GM21381 (cell line): ENCODE measurements around the gene TSPAN18.
A peak's percentile ranks its signal among the peaks of the same experiment; 100 is the strongest.

ENCODE experiments used
- ATAC-seq: cut with Tn5 transposase; IDR thresholded peaks from one replicate; pipeline ENCODE4 v1.9.1; 2021; ENCODE audit warnings: mild to moderate bottlenecking, moderate library complexity; ENCODE audit not compliant: unreplicated experiment

The TSPAN18 gene

GRCh38 chr11:44863231-44863630 is 136.5 kb downstream of the TSPAN18 start:
- no peak for ATAC-seq

- ATAC-seq, result no peak
Observed at GRCh38 chr11:44865866-44866272, 139.1 kb downstream of the TSPAN18 start.

DNA sequence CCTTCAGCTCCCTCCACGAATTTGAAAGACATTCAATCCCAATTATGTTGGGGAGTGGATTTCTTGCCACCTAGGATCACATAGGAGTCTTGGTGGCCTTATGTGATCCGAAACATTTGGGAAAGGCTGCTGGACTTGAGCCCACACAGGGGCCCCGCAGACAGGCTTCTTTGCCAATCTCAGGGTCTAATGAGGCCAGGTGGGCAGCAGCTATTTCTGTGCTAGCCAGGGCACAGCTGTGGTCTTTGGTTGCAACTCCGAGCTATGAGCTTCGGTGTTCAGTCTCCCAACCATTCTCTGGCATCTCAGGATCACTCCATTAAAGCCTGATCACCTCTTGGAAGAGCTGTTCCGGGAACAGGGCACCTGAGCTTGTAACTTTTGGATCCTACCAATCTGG is 139.5 kb downstream of the TSPAN18 start:
- ATAC-seq, result no peak

- no peak for ATAC-seq
Observed at GRCh38 chr11:44868021-44868420, 141.3 kb downstream of the TSPAN18 start.

- no peak for ATAC-seq
Observed at GRCh38 chr11:44868455-44869421, 142.0 kb downstream of the TSPAN18 start.

GRCh38 chr11:44870181-44870580 is 143.4 kb downstream of the TSPAN18 start:
- no peak for ATAC-seq

GRCh38 chr11:44870615-44871176 is 143.9 kb downstream of the TSPAN18 start:
- no peak for ATAC-seq

GRCh38 chr11:44871682-44872081 is 144.9 kb downstream of the TSPAN18 start:
- ATAC-seq, result peak; percentile 92

- ATAC-seq, result no peak
Observed at GRCh38 chr11:44872556-44872955, 145.8 kb downstream of the TSPAN18 start.

DNA sequence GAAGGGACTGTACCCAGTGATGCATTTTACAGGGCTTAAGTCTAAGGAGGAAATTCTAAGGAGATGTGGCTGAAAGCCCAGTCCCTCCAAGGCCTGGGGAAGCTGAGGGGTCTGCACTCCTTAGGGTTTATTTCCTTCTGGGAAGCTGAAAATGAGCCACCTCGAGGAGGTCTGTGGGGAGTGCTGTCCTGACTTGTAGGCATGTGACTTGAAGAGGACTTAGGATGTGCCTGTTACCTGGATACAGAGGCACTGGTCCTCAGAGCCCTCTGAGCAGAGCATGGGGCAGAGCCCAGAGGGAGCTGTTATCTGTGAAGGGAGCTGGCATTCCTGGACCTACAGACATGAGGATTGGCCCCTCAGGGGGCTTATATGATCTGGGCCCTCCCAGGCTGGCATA is 146.8 kb downstream of the TSPAN18 start:
- no peak for ATAC-seq

- ATAC-seq, result no peak
Observed at GRCh38 chr11:44874284-44874683, 147.5 kb downstream of the TSPAN18 start.

DNA sequence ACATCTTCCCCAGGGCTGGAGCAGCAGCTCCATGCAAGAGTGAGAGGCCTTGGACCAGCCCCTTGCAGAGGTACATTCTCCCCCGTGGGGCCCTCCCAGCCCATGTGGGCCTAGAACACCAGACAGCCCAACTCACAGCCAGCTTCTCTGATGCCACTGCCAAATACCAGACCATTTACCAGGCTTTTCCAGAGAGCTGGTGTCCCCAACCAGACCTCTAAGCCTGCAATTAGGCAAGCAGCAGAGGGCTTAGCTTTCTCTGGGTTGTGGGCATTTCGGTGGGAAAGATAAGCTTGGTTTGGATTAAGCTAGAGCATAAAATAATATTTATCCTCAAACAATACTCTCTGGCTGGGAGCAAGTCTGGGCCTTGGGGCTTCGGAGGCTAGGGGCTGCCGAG is 148.3 kb downstream of the TSPAN18 start:
- ATAC-seq, result no peak

- ATAC-seq, result no peak
Observed at GRCh38 chr11:44876194-44876723, 149.5 kb downstream of the TSPAN18 start.

DNA sequence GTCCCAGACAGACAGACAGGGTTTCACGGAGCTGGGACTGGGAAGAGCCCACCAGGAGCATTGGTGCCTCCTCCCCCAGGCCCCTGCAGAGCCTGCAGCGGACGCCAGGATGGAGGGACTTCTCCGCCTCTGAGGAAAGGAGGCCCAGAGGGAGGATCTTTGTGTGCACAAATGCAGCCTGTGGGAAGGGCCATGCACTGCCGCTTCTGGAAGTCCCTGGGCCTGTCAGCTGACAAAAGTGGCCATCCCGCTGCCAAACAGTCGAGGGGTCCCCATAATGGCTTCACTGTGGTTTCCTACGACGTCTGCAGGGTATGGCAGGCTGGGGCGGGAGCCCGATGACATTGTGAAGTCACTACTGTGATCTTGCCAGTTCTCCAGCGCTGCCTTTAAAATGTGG is 150.1 kb downstream of the TSPAN18 start:
- ATAC-seq, result no peak

DNA sequence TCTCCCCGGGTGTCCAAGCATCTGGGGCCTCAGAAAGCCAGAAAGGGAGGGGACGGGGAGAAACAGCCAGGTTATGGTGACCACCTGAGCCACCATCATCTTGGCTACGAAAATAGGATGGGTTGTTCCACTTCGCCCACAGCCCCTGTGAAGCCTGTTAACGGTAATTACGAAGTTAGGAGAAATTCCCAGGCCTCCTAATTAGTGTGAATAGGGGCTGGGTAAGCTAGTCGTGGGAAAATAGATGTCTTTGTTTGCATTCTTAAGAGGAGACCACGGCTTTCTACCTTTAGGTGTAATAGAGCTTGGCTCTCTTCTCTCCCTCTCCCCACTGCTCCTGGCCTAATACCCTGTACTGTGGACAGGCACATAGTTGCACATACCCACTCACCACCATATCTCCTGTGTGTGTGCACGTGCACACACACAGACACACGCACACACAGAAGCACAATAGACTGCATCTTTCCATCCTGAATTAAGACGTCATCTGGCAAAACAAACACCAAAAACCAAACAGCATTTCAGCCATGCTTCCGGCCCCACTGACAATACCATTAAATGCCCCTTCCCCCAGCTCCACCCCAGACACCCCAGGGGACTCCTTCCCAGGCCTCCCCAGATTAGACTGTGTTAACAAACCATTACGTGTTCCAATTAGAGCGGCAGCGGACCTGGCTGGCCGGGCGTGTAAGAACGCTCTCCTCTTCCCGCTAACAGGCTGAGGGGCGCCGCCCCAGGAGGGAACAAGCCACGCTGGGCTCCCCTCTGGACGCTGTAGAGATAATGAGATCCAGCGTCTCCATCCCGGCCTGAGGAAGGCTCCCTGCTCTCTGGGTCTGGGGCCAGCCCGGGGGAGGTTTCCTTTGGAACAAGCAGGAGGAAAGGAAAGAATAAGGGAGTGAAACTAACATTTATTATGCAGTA is 151.1 kb downstream of the TSPAN18 start:
- ATAC-seq, result no peak

DNA sequence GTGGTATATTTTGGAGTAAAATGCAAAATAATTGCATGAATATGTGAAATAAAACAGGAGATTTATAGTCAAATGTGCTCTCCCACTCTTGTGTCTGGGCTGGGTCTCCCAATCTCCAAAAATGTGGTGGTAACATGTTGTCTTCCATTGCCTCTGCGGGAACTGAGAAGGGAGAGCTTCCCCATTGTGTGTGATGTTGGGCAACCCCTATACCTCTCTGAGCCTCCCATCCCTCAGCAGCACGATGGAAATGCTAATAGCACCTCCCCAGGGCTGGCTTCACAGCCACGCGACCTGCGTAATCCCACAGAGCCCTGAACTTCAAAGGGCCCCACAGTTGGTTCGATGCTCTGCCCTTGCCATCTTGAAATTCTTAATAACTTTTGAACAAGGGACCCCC is 151.9 kb downstream of the TSPAN18 start:
- no peak for ATAC-seq

DNA sequence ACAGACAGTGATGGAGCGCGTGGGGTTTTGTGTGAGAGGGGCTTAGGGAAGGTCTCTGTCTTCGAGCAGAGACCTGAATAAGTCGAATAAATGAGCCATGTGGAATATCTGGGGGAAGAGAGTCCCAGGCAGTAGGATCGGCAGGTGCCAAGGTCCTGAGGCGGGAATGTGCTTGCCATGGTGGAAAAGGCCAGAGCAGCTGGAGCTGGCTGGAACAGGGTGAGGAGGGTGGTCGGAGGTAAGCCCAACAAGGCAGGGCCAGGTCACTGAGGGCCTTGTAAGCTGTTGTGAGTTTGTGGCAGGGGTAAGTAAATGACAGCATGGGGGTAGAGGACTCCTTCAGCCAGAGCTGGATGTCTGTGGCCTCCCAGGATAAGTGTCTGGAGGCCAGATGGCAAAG is 152.7 kb downstream of the TSPAN18 start:
- no peak for ATAC-seq

DNA sequence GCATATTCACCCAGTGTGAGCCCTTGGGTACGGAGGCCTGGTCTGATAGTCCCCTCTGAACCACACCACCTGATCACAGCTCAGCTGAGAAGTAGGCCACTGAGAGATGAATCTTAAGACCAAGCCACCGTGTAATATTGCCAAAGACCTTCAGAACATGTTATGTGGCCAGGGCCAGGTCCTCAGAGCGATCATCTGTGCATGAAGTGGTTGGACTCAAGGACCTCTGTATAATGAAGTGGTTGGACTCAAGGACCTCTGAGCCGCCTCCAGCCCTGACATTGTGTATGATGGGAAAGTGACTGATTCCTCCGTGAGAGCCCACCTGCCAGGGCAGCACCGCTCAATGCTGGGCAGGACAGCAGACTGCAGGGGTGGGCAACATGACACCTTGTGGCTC is 153.7 kb downstream of the TSPAN18 start:
- no peak for ATAC-seq

DNA sequence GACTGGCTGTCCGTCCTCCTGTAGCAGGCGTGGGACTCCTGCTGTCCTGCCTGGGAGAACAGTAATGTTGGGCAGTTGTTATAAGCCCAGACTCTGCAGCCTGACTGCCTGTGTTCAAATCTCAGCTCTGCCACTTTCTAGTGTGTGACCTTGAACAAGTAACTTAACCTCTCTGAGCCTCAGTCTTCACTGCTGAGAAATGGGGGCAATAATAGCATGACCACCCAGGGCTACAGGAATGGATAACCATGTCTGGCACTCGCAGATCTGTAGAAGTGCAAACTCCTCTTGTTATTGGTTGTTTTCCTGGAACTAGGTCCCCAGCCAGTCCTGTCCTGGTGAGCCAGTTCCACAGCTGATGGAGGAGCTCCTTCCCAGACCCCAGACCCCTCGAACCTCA is 154.2 kb downstream of the TSPAN18 start:
- no peak for ATAC-seq

DNA sequence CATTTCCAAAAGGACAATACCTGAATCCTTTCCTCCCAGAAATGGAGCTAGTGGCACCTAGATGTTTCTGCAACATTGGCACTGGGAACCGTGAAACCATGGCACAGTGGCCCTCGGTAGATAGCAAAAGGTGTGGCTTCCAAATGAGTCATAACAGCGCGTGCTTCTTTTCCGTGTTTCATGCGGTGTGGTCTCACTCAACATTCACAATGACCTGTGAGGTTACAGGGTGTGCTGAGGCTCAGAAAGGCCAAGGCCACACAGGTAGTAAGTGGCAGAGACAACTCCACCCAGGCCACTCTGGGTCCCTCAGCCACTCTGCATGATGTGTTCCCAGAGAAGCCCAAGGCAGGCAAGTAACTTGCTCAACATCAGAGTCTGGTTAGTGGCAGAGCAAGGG is 156.5 kb downstream of the TSPAN18 start:
- no peak for ATAC-seq

DNA sequence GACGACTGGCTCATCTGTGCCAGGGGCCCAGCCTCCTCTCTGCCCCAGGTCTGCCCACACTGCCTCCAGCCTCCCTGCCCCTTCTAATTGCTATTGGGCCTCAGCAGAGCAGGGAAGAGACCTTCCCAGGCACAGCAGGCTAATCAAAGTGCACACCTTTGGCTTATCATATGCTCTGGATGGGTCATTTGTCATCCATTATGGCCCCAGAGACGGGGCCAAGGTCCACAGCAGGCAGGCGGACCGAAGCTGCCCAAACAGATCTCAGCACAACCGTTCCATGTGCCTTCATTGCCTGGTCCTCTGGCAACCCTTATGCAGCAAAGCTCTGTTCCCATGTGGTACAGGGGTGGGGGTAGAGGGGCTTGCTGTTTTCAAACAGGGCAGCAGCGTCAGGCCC is 157.3 kb downstream of the TSPAN18 start:
- no peak for ATAC-seq
